OCI-LY3 (cell line): ENCODE measurements around the gene ARHGAP26.

ENCODE experiments used
- EZH2phosphoT487 ChIP-seq: fragments of 200-600 bp; shearing (Covaris generic); IDR thresholded peaks from 2 replicates; pipeline ENCODE4 v1.6.1; 2018; ENCODE audit warnings: antibody characterized with exemption, mixed run types, low read depth
- TF ChIP-seq, protein P1 (sequence below): fragments of 200-600, 300-600 bp; sonication (generic); IDR thresholded peaks from 2 replicates; pipeline ENCODE4 v1.5.1; 2014; ENCODE audit warnings: antibody characterized with exemption, low read length, low read depth

- TF ChIP-seq, protein P1, sequence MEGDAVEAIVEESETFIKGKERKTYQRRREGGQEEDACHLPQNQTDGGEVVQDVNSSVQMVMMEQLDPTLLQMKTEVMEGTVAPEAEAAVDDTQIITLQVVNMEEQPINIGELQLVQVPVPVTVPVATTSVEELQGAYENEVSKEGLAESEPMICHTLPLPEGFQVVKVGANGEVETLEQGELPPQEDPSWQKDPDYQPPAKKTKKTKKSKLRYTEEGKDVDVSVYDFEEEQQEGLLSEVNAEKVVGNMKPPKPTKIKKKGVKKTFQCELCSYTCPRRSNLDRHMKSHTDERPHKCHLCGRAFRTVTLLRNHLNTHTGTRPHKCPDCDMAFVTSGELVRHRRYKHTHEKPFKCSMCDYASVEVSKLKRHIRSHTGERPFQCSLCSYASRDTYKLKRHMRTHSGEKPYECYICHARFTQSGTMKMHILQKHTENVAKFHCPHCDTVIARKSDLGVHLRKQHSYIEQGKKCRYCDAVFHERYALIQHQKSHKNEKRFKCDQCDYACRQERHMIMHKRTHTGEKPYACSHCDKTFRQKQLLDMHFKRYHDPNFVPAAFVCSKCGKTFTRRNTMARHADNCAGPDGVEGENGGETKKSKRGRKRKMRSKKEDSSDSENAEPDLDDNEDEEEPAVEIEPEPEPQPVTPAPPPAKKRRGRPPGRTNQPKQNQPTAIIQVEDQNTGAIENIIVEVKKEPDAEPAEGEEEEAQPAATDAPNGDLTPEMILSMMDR = no peak; the same call in 1 of the 2 replicates
- TF ChIP-seq EZH2phosphoT487 = no peak
Measured at GRCh38 chr5:143118222-143118621, 348.0 kb downstream of the ARHGAP26 start.
